Activated CD8-positive, alpha-beta T cell treated with anti-CD3 and anti-CD28 coated beads for 36 hours (primary cell): Measurements from ENCODE around the gene MTOR. TPM values are rescaled to one million over a fixed set of nuclear protein-coding genes. Genes with fewer than 3 reads are reported as not detected.

Experiments used
- ATAC-seq: fragments of 200-7000 bp; cut with Tn5 transposase; one replicate; pipeline ENCODE4 v1.10.0; 2021; ENCODE audit warnings: mild to moderate bottlenecking, moderate library complexity
- CTCF ChIA-PET: fragments of 350-600 bp; sonication (Branson Sonifier 250); formaldehyde crosslinking; loops from one replicate; lab custom pipeline; 2021; ENCODE audit warnings: antibody characterized with exemption; lab: Charles Lee
- POLR2A ChIA-PET: fragments of 350-600 bp; sonication (Branson Sonifier 250); formaldehyde crosslinking; loops from one replicate; lab custom pipeline; 2021; ENCODE audit warnings: antibody characterized with exemption; lab: Charles Lee
- DNase-seq: peaks from one replicate; pipeline ENCODE4 v3.0.0-alpha.2; 2020
- H3K27ac Mint-ChIP-seq: one replicate; pipeline ENCODE4 v1.8.0; 2021; ENCODE audit warnings: mild to moderate bottlenecking, mixed read lengths
- H3K27me3 Mint-ChIP-seq: one replicate; pipeline ENCODE4 v1.8.0; 2021; ENCODE audit warnings: mixed read lengths
- H3K36me3 Mint-ChIP-seq: one replicate; pipeline ENCODE4 v1.8.0; 2021; ENCODE audit warnings: low read depth, mixed read lengths
- H3K4me1 Mint-ChIP-seq: one replicate; pipeline ENCODE4 v1.8.0; 2021; ENCODE audit warnings: low read depth, mixed read lengths
- H3K4me3 Mint-ChIP-seq: one replicate; pipeline ENCODE4 v1.8.0; 2021; ENCODE audit warnings: mild to moderate bottlenecking, moderate library complexity, mixed read lengths
- H3K9me3 Mint-ChIP-seq: one replicate; pipeline ENCODE4 v1.8.0; 2021; ENCODE audit warnings: mixed read lengths
- intact Hi-C: fragments of 100-400 bp; cut with micrococcal nuclease; formaldehyde crosslinking; loops from one replicate; pipeline ENCODE4 v1.10.0; 2022
- total RNA-seq, 2 experiments: library from RNA; stranded (reverse); gene quantifications; one replicate each; pipeline ENCODE4 v1.2.3, GENCODE V29; 2021
- TF ChIP-seq, protein P1 (sequence below): fragments of 200-600 bp; IDR thresholded peaks from one replicate; pipeline ENCODE4 v1.8.0; 2022; ENCODE audit warnings: antibody characterized with exemption, mild to moderate bottlenecking

Gene MTOR
- total RNA-seq, 2 experiments from 2014 or later, result 34.7 to 36.8 TPM

DNA sequence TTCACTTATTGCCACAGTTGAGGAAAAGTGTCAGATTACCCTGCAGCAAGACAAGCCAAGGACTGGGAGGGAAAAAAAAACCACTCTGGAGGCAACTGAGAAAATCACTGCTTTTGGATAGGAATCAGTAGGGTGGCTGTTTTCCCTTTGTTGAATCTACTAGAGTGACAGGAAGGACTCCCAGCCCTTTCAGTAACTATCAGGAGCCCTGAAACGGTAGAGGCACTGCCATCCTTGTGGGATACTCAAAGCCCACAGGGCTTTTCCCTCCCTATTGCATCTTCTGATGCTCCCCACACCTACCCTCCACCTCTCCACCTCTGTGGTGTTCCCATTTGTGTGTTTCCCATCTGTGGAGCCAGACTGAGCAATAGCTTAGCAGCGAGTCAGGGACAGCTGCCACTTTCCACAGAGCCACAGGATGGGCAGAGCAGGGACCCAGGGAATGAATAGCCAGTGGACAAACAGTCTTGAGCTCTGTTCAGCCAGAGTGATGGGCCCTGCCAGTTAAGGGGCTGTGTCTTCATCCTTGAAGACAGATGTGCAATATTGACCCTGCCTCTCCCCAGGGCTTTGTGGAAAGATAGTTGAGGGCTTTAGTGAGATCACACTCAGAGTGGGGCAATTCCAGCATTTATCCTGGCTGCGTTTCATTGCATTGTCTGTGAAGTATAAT, 24.5 kb upstream of the MTOR start:
- CTCF ChIA-PET, result interaction anchor here (0.6 to 1.6 kb wide), 2 partner anchors 45 to 356 kb away, joined by 3 to 6 read pairs; no protein-coding TSS in a partner anchor
- TF ChIP-seq, protein P1, sequence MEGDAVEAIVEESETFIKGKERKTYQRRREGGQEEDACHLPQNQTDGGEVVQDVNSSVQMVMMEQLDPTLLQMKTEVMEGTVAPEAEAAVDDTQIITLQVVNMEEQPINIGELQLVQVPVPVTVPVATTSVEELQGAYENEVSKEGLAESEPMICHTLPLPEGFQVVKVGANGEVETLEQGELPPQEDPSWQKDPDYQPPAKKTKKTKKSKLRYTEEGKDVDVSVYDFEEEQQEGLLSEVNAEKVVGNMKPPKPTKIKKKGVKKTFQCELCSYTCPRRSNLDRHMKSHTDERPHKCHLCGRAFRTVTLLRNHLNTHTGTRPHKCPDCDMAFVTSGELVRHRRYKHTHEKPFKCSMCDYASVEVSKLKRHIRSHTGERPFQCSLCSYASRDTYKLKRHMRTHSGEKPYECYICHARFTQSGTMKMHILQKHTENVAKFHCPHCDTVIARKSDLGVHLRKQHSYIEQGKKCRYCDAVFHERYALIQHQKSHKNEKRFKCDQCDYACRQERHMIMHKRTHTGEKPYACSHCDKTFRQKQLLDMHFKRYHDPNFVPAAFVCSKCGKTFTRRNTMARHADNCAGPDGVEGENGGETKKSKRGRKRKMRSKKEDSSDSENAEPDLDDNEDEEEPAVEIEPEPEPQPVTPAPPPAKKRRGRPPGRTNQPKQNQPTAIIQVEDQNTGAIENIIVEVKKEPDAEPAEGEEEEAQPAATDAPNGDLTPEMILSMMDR, result no peak
- ATAC-seq (no peak), DNase-seq (no peak)
- H3K9me3 Mint-ChIP-seq, result no peaks in the 10 kb centered on the region
- peaks cover 44% of the 10 kb centered on the region for H3K4me1 Mint-ChIP-seq
- H3K36me3 Mint-ChIP-seq, result peaks cover 54% of the 10 kb centered on the region
- no peaks in the 10 kb centered on the region for H3K27me3 Mint-ChIP-seq
- no peak overlapping the region for H3K4me3 Mint-ChIP-seq
- intact Hi-C loops, result no loop called here
- H3K27ac Mint-ChIP-seq, result peak overlapping the region; percentile 60
- POLR2A ChIA-PET, result no interaction called here

- no peaks in the 10 kb centered on the region for H3K9me3 Mint-ChIP-seq
- CTCF ChIA-PET, result interaction anchor here (1.6 kb wide), 1 partner anchor 45 kb away, joined by 6 read pairs; no protein-coding TSS in a partner anchor
- DNase-seq, result no peak
- H3K36me3 Mint-ChIP-seq, result peaks cover 55% of the 10 kb centered on the region
- no peak for ATAC-seq
- POLR2A ChIA-PET, result interaction anchor here (0.7 kb wide), 1 partner anchor 10 kb away, joined by 3 read pairs; no protein-coding TSS in a partner anchor
- H3K4me1 Mint-ChIP-seq, result peaks cover 48% of the 10 kb centered on the region
- intact Hi-C loops, result no loop called here
- H3K27ac Mint-ChIP-seq, result peak overlapping the region; percentile 60
- no peak overlapping the region for H3K4me3 Mint-ChIP-seq
- TF ChIP-seq, protein P1, result no peak
- no peaks in the 10 kb centered on the region for H3K27me3 Mint-ChIP-seq
Measured at GRCh38 chr1:11285883-11286734, 23.8 kb upstream of the MTOR start.

DNA sequence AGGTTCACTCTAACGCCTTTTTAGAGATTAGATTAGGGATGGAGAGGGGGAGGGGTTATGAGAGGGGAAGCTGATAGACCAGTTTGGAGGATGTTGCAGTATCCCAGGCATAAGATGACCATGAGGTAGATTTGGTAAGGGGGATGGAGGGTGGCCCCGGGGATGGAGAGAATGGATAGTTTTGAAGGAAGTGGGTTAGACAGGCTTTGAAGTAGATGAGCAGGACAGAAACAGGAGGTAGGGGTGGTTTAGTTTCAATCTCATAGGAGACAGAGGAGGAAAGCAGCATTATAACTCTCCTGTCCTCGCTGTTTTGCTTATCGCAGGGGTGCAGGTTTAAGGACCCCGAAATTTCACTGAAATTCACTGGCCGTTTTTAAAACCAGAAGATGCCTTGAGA, 22.4 kb upstream of the MTOR start:
- ATAC-seq (peak; percentile 19), DNase-seq (no peak)
- Mint-ChIP-seq H3K9me3 (no peaks in the 10 kb centered on the region), H3K36me3 (peaks cover 64% of the 10 kb centered on the region), H3K27me3 (no peaks in the 10 kb centered on the region), H3K4me3 (no peak overlapping the region), H3K27ac (peak overlapping the region; percentile 60), H3K4me1 (peaks cover 59% of the 10 kb centered on the region)
- ChIA-PET CTCF (interaction anchor here (1.4 to 2.0 kb wide), 2 partner anchors 43 to 79 kb away, joined by 4 to 10 read pairs; no protein-coding TSS in a partner anchor), POLR2A (interaction anchor here (1.2 to 2.0 kb wide), 3 partner anchors 12 to 31 kb away, joined by 3 to 8 read pairs (median 4); partner anchors contain the start of gene UBIAD1)
- TF ChIP-seq, protein P1, result no peak
- intact Hi-C loops, result no loop called here

DNA sequence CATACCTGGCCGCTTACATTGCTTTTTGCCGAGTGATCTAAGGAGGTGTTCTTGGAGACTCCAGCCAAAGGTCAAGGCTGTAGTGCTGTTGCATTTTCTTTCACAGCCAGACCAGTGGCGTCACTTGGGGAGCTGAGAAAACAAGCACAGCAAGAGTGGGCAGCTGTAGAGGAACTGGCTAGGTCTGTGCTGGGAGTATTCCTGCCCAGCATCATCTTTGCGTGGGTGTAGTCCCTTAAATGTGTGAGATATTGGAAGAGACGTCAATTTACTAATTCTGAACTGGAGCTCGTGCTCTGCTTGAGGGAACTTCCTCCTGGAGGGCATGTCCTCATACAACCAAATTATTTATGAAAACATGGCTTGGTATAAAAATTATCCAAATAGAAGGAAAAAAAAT, 20.8 kb upstream of the MTOR start:
- TF ChIP-seq, protein P1, result no peak
- Mint-ChIP-seq H3K4me1 (peaks cover 72% of the 10 kb centered on the region), H3K9me3 (no peaks in the 10 kb centered on the region), H3K4me3 (no peak overlapping the region), H3K27me3 (no peaks in the 10 kb centered on the region), H3K36me3 (peaks cover 69% of the 10 kb centered on the region), H3K27ac (peak overlapping the region; percentile 72)
- POLR2A ChIA-PET, result interaction anchor here (0.9 to 2.0 kb wide), 3 partner anchors 8 to 20 kb away, joined by 4 to 8 read pairs (median 5); partner anchors contain the start of genes MTOR and UBIAD1
- no peak for DNase-seq
- intact Hi-C loops, result no loop called here
- ATAC-seq, result no peak
- CTCF ChIA-PET, result interaction anchor here (0.9 to 2.0 kb wide), 5 partner anchors 13 to 363 kb away, joined by 4 to 10 read pairs (median 4); no protein-coding TSS in a partner anchor
